Thyroid gland (tissue), 4 donors: ENCODE results near the gene FDCSP.

Experiments
- POLR2A ChIP-seq, 2 donors: fragments of 450-650 bp; IDR thresholded peaks; one replicate each; pipeline ENCODE4 v1.6.1; 2017; ENCODE audit warnings: antibody characterized with exemption in 2 of 2, mild to moderate bottlenecking in 2 of 2, moderate library complexity in 1 of 2
- TF ChIP-seq, protein P1 (sequence below), 6 experiments: fragments of 200-600 bp in 3 of 6; fragments of 450-650 bp in 3 of 6; sonication (generic) in 3 of 6; IDR thresholded peaks; one replicate each; pipeline ENCODE4 v1.5.1; 2016 to 2019; ENCODE audit warnings: antibody characterized with exemption in 6 of 6, mild to moderate bottlenecking in 2 of 6, inconsistent platforms in 1 of 6, moderate library complexity in 1 of 6

DNA sequence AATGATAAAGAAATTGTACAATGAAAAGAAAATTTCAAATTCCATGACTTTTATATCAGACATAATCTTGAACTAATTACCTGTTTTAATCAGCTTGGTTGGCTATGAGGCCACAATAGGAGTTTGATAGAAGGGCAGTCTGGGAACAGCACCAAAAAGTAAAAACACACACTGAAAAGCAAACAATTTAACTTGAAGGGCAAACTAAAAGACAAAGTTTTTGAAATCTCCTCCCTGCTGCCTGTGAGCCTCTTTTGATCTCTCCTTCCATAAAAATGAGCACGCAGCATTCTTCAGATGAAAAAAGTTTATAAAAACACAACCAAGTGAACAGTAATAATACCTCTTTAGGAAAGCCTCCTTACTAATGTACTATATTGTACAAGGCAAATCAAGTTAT lies 22.3 kb upstream of the FDCSP start:
- TF ChIP-seq POLR2A (IDR thresholded peaks at IDR 0.05): no peak
- TF ChIP-seq, protein P1, sequence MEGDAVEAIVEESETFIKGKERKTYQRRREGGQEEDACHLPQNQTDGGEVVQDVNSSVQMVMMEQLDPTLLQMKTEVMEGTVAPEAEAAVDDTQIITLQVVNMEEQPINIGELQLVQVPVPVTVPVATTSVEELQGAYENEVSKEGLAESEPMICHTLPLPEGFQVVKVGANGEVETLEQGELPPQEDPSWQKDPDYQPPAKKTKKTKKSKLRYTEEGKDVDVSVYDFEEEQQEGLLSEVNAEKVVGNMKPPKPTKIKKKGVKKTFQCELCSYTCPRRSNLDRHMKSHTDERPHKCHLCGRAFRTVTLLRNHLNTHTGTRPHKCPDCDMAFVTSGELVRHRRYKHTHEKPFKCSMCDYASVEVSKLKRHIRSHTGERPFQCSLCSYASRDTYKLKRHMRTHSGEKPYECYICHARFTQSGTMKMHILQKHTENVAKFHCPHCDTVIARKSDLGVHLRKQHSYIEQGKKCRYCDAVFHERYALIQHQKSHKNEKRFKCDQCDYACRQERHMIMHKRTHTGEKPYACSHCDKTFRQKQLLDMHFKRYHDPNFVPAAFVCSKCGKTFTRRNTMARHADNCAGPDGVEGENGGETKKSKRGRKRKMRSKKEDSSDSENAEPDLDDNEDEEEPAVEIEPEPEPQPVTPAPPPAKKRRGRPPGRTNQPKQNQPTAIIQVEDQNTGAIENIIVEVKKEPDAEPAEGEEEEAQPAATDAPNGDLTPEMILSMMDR (IDR thresholded peaks at IDR 0.05): no peak
